Right forelimb (tissue), 1 donor: Measurements from ENCODE around the gene ZNF664.

ENCODE experiments used
- DNase-seq: peaks from one replicate; pipeline ENCODE4 v3.0.0-alpha.2; 2018

The ZNF664 gene

GRCh38 chr12:123992118-123992825, 19.3 kb downstream of the ZNF664 start:
- no peak for DNase-seq

GRCh38 chr12:123995023-123995748, 22.2 kb downstream of the ZNF664 start:
- no peak for DNase-seq

DNA sequence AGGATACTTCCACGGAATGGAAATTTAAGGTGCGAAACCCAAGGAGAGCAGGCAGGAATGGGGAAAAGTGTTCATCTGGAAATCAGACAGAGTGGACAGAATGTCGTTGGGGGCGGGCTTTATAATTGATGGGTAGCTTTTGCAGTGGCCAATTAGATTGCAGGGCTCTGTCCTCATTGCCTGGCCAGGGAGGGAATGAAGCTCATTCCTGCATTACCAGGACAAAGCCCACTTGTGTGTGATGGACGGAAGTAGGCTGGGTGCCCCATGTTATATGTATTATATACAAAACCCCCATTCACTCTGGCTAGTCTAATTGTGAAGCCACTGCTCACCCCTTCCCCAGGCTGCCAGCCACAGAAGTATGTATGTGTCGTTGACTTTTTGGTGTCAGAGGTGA, 23.6 kb downstream of the ZNF664 start:
- no peak for DNase-seq

DNA sequence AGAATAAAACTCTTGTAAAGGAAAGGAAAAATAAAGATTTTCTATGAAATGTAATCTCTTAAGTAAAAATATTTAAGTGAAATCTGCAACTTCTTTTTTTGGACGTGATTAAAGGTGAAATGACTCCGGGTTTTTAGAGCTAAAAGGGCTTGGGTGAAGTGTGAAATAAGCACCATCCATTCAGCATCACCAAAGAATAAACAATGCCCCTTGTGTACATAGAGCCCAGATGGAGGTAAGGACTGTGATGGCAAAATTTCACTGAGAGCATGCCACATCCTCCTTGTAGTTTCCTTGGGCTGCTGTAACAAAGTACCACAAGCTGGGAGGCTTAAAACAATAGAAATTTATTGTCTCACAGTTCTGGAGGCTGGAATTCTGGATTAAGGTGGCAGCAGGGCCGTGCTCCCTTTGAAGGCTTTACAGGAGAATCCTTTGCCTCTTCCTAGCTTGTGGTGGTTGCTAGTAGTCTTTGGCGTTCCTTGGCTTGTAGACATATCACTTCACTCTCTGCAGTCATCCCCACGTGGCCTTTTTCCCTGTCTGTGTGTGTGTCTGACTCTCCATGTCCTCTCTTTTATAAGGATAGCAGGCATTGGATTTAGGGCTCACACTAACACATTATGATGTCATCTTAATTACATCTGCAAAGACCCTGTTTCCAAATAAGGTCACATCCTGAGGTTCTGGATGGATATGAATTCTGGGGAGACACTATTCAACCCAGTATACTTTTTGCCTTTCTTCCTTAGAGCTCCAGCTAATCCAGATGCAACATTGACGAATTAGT, 24.2 kb downstream of the ZNF664 start:
- DNase-seq: no peak

- DNase-seq: no peak
These were observed 24.9 kb downstream of the ZNF664 start for GRCh38 chr12:123997908-123998307.

GRCh38 chr12:123998344-123998990, 25.5 kb downstream of the ZNF664 start:
- no peak for DNase-seq

DNA sequence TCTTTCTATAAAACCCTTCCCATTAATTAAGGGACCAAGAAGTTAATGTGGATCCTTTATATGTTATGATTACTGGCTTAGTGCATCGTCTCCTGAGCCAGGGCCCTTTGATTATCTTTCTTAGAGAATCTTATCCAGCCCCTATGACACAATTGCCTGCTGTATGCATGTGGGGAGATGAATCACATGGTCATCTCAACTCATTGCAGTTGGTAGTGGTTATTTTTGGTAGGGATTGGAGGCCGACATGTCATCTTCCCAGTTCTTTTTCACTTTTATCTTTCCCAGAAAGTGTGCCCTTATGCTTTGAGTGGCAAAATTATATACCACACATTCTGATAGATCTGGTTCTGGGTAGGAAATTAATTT, 26.0 kb downstream of the ZNF664 start:
- DNase-seq: no peak

- DNase-seq: no peak
These were observed 27.1 kb downstream of the ZNF664 start for GRCh38 chr12:124000111-124000510.

GRCh38 chr12:124001343-124001742, 28.3 kb downstream of the ZNF664 start:
- no peak for DNase-seq

DNA sequence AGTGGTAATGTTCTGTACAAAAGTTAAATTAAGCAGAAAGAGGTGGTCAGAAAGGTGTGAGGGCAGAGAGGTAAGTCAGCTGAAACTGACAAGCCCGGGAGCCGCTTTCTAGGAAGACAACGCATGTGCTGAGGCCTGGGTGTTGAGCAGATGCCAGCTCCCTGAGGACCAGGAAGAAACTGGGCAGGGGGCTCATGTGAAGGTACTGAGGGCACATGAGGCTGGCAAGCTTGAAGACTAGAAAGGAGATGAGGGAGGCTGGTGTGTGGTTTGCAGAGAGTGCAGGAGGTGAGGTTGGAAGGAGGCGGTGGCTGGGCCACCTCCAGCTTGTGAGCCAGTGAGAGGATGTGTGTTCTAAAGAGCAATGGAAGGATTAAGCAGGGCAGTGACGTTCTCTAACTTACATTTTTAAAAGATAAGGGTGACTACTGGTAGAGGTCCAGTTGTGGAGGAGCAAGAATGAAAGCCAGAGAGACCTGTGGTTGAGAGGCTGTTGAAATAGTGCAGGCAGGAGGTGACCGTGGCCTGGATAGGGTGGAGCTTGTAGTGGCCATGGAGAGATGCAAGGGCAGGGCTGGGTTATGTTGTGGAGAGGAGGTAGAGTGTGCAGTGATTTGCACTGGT, 29.1 kb downstream of the ZNF664 start:
- DNase-seq: no peak

GRCh38 chr12:124002654-124003053, 29.6 kb downstream of the ZNF664 start:
- DNase-seq: no peak

DNA sequence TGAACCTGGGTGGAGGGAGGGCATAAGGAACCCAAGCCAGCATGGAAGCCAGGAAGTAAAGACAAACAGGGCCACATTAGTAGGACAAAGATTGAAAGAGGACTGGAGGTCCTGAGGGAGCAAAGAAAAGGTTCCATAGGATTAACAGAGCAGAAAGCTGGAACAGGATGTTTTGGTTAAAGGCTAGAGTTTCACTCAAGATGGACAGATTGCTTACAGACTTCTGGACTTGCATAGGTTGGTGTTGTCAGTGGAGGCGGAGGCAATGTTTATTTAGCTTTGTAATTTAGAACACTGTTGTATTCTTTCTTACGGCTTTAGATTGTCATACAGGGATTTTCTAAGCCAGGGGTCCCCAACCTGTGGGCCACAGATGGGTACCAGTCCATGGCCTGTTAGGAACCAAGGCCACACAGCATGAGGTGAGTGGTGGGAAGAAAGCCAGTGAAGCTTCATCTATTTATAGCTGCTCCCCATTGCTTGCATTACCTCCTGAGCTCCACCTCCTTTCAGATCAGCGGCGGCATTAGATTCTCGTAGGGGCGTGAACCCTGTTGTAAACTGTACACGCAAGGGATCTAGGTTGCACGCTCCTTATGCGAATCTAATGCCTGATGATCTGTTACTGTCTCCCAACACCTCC, 31.3 kb downstream of the ZNF664 start:
- DNase-seq: no peak

DNA sequence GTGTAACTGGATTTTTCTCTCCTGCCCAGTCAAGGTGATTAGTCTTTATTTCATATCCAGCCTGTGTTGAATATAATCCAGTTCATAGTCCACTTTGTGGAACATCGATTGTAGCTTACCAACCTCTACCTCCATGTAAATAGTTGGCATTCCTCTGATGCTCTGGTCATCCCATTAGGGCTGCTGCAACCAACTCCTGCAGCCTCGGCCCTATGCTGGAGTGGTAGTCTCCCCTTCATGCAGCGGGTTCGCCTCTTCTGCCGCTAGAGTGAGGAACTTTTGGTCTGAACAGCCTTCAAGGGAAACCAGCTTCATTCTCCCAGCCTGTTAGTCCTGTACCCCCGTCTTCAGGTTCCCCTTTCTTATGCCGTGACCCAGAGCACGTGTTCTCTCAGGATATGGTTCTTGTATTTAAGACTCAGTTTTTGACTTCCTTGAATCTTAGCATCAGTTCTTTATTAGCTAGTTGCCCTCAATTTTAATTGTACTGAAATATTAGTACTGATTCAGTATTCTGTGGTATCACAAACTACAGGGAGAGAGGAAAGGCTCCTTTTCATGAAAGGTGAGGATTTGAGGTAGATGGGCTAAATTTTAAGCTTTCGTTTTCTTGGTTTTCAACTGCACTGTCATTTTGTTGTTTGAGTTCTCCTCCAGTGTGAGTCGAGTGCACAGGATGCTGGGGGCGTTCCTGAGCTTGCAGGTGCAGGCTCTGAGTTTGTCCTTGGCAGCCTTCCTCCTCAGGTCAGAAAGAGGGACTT, 33.2 kb downstream of the ZNF664 start:
- DNase-seq: no peak

DNA sequence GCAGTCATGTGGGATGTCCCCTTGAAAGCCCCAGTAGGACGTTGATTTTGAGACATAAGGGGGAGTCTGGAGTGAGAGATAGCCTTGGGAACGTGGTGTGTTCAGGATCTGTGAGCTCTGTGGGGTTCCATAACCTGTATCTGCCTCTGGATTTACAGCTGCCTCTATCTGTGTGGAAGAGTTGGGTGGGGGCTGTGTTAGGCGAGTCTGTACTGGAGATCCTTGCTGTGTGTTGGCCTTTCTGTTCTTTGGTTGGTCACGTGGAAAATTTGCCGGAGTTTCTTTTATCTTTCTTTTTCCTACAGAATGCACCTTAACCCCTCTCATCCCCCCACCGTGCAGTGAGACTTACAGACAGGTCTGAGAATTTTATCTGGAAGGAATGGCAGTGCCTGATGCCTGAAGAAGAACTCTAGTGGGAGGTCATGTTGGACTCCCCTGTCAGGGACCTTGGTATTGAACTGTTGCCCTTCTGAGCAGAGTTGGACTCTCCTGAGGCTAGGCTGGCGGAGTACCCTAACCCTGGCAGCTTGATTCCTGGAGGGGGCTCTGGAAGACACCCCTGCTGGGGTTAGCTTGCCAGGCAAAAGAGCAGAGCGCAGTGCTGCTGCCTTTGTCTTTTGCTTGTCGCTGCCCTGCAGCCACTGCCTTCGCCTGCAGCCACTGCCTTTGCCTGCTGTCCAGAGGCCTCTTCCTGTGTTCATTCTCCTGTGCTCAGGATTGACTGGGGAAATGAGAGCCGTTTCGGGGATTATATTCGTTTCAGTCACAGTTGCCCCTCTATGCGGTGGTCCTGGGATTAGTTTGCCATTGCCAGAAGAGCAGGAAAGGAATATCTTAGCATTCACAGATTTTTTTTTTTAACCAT, 34.1 kb downstream of the ZNF664 start:
- no peak for DNase-seq

GRCh38 chr12:124007826-124008570, 35.0 kb downstream of the ZNF664 start:
- no peak for DNase-seq

DNA sequence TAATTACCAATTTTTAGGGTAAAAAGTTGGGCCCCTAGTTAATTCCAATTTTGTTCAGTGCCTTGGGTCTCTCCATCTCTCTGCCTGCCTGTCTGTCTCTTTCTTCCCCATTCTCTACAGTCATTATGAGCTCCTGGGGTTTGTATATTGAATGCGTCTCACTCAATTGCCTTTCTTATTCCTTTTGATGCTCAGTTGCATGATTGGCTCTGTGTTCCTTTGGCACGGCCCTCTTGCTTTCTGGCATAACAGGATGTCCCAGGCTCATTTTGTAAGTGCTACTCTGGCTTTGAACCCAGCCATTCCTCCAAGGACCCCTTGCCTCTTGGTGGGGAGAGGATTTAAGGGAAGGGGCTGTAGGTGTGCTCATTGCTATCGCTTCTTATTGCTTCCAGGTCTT, 35.6 kb downstream of the ZNF664 start:
- no peak for DNase-seq

GRCh38 chr12:124009781-124010180, 36.8 kb downstream of the ZNF664 start:
- DNase-seq: no peak

DNA sequence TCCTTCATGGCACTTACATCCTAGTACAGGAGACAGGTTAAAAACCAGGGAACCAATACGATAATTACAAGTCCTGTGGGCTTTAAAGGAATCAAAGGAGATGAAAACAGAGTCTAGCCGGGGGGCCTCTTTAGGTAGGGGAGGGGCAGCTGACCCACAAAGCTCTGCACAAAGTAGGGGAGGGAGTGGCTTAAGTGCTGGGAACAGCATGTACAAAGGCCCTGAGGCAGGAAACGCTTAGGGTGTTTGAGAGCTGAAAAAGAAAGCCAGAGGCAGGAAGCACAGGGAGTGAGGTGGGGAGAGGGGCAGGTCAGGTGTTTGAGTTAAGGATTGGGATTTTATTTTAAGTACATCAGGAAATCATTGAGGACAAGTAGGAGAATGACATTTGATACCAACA, 37.7 kb downstream of the ZNF664 start:
- no peak for DNase-seq

DNA sequence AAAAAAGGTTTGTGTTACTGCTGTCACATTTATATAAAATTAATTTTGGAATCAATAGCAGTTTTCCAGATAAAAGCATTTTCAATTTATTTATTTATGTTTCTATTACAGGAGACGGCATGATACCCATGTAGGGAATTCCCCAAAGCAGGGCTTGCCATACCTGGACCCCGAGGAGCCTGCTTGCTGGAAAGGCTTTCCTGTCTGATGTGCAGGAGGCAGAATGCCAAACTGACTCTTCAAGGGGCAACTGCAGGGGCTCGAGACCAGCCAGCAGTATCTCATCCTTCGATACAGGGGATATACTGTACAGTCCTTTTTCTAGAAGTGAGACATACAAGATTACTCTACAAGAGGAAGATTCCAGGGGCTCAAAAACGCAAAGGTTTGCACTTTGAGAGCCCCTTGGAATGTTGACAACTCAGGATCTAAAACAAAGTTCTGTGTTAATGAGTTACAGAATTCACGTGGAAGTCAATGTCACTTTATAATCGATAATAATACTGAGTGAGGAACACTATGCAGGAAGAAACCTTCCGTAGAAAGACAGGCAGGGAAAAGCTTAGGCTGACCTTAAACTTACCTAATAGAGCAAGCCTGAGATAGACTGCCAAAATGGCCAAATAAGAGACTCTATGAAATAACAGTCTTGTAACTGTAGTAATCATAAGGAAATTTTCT, 38.6 kb downstream of the ZNF664 start:
- DNase-seq: no peak
